Neuronal stem cell (in vitro differentiated cells): ENCODE data around the gene SLC15A2.

Experiments
- DNase-seq: peaks from one replicate; pipeline ENCODE4 v3.0.0-alpha.2; 2013; ENCODE audit warnings: low spot score
- H2AFZ ChIP-seq: one replicate; pipeline ENCODE4 v1.6.1; 2013; ENCODE audit warnings: mild to moderate bottlenecking, low read length, inconsistent platforms
- H2AK5ac ChIP-seq: 2 replicates; pipeline ENCODE4 v1.6.1; 2013; ENCODE audit warnings: low read depth, mild to moderate bottlenecking, inconsistent platforms, low read length, moderate library complexity, mixed read lengths
- H2BK120ac ChIP-seq: 2 replicates; pipeline ENCODE4 v1.6.1; 2013; ENCODE audit warnings: low read depth, mild to moderate bottlenecking, inconsistent platforms, low read length, moderate library complexity, mixed read lengths
- H2BK12ac ChIP-seq: one replicate; pipeline ENCODE4 v1.6.1; 2013; ENCODE audit warnings: low read length, inconsistent platforms
- H2BK15ac ChIP-seq: 2 replicates; pipeline ENCODE4 v1.6.1; 2013; ENCODE audit warnings: mild to moderate bottlenecking, low read length, inconsistent platforms, mixed read lengths
- H2BK5ac ChIP-seq: one replicate; pipeline ENCODE4 v1.6.1; 2013; ENCODE audit warnings: inconsistent platforms, mild to moderate bottlenecking, low read length, moderate library complexity
- H3K14ac ChIP-seq: one replicate; pipeline ENCODE4 v1.6.1; 2013; ENCODE audit warnings: low read length, inconsistent platforms
- H3K18ac ChIP-seq: 2 replicates; pipeline ENCODE4 v1.6.1; 2013; ENCODE audit warnings: low read length, inconsistent platforms
- H3K23ac ChIP-seq: 2 replicates; pipeline ENCODE4 v1.6.1; 2013; ENCODE audit warnings: low read depth, mild to moderate bottlenecking, mixed read lengths, low read length, inconsistent platforms; ENCODE audit not compliant: poor library complexity
- H3K27ac ChIP-seq: replicated peaks from 3 replicates; pipeline ENCODE4 v1.5.1; 2013; ENCODE audit warnings: low read length, inconsistent platforms
- H3K27me3 ChIP-seq, 3 experiments: 2 replicates each; pipeline ENCODE4 v1.6.1; 2013; ENCODE audit warnings: low read length in 3 of 3, mild to moderate bottlenecking in 2 of 3, inconsistent platforms in 1 of 3, low read depth in 1 of 3, mixed read lengths in 1 of 3, moderate library complexity in 1 of 3; ENCODE audit not compliant: control insufficient read depth in 3 of 3, insufficient read depth in 3 of 3
- H3K36me3 ChIP-seq, 2 donors: replicated peaks in 1 of 2; 2 replicates each; pipeline ENCODE4 v1.6.1; 2013; ENCODE audit warnings: low read length in 2 of 2; ENCODE audit not compliant: control insufficient read depth in 2 of 2, insufficient read depth in 2 of 2
- H3K4ac ChIP-seq: 2 replicates; pipeline ENCODE4 v1.6.1; 2013; ENCODE audit warnings: inconsistent platforms, mild to moderate bottlenecking, low read length, moderate library complexity
- H3K4me1 ChIP-seq, 2 donors: 1 replicate in 1 of 2; 2 replicates in 1 of 2; pipeline ENCODE4 v1.6.1; 2013; ENCODE audit warnings: low read length in 2 of 2, low read depth in 1 of 2; ENCODE audit not compliant: control insufficient read depth in 2 of 2, insufficient read depth in 1 of 2
- H3K4me2 ChIP-seq: one replicate; pipeline ENCODE4 v1.6.1; 2013; ENCODE audit warnings: mild to moderate bottlenecking, low read length, inconsistent platforms; ENCODE audit not compliant: insufficient read depth, poor library complexity, severe bottlenecking
- H3K4me3 ChIP-seq, 2 donors: 2 replicates each; pipeline ENCODE4 v1.5.1; 2013; ENCODE audit warnings: low read length in 2 of 2, mild to moderate bottlenecking in 2 of 2, inconsistent platforms in 1 of 2, moderate library complexity in 1 of 2
- H3K79me1 ChIP-seq: one replicate; pipeline ENCODE4 v1.6.1; 2013; ENCODE audit warnings: low read depth, mild to moderate bottlenecking, inconsistent platforms, low read length, moderate library complexity
- H3K9ac ChIP-seq: one replicate; pipeline ENCODE4 v1.6.1; 2013; ENCODE audit warnings: mild to moderate bottlenecking, low read depth, low read length, inconsistent platforms; ENCODE audit not compliant: poor library complexity
- H3K9me3 ChIP-seq, 2 donors: replicated peaks in 1 of 2; 2 replicates each; pipeline versions ENCODE3 to v1.6.1; 2013; ENCODE audit warnings: low read length in 2 of 2, mild to moderate bottlenecking in 2 of 2, inconsistent platforms in 1 of 2, low read depth in 1 of 2, mixed read lengths in 1 of 2, moderate library complexity in 1 of 2; ENCODE audit not compliant: control insufficient read depth in 2 of 2, insufficient read depth in 1 of 2
- H4K8ac ChIP-seq: one replicate; pipeline ENCODE4 v1.6.1; 2013; ENCODE audit warnings: low read depth, mild to moderate bottlenecking, inconsistent platforms, low read length, moderate library complexity
- H4K91ac ChIP-seq: one replicate; pipeline ENCODE4 v1.6.1; 2013; ENCODE audit warnings: low read length, low read depth, mild to moderate bottlenecking, inconsistent platforms; ENCODE audit not compliant: poor library complexity
- WGBS, 2 donors: extraction: QIAGEN DNeasy Blood & Tissue Kit; methylation state at CpG; one replicate each; pipeline ENCODE4 v1.1.7; 2013; ENCODE audit warnings: missing lambda C conversion rate in 2 of 2, mixed read lengths in 1 of 2; ENCODE audit not compliant: insufficient read length in 2 of 2, insufficient replicate concordance in 1 of 2; ENCODE audit errors: extremely low coverage in 2 of 2; 5-methylcytosine and 5-hydroxymethylcytosine counted together

SLC15A2 gene

DNA sequence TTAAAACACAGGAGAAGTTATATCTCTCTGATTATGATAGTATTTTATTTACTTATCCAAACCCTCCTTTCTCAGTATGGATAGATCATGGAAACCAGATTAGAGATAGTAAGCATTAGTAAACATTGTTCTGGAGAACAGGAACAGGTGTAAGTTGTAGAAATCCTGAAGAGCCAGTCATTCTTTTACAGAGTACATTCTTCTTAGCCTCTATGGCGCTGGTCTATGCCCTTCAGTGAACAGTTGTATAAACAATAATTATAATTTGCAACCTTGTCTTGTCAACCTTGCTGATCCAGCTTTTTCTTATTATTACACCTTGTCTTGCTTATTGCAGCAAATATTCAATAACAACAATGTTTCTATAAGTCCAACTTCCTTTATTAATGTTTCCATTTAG, 47.4 kb downstream of the SLC15A2 start:
- Histone ChIP-seq H3K4ac (no peak overlapping the region), H3K27me3 (peaks cover 0 to 1% (median 0%) of the 10 kb centered on the region in 3 experiments), H3K23ac (no peak overlapping the region), H3K4me3 (no peak overlapping the region), H3K27ac (no peak overlapping the region), H2AFZ (no peak overlapping the region), H2BK5ac (no peak overlapping the region), H3K4me1 (no peaks in the 10 kb centered on the region), H3K9ac (no peak overlapping the region), H2BK15ac (no peak overlapping the region), H2AK5ac (no peak overlapping the region), H4K91ac (no peak overlapping the region), H3K79me1 (no peaks in the 10 kb centered on the region), H3K18ac (no peak overlapping the region), H2BK120ac (no peak overlapping the region), H3K36me3 (no peaks in the 10 kb centered on the region), H2BK12ac (no peak overlapping the region), H4K8ac (no peak overlapping the region), H3K9me3 (no peaks in the 10 kb centered on the region), H3K14ac (no peak overlapping the region), H3K4me2 (no peak overlapping the region)
- no peak for DNase-seq
- WGBS, 2 donors, result no CpG with 5 or more reads among the region's 1 CpG

GRCh38 chr3:121942116-121942786, 48.0 kb downstream of the SLC15A2 start:
- Histone ChIP-seq H4K91ac (no peak overlapping the region), H3K4me1 (no peaks in the 10 kb centered on the region), H3K23ac (no peak overlapping the region), H3K9me3 (no peaks in the 10 kb centered on the region), H3K79me1 (no peaks in the 10 kb centered on the region), H2BK12ac (no peak overlapping the region), H2BK120ac (no peak overlapping the region), H3K4me2 (no peak overlapping the region), H3K14ac (no peak overlapping the region), H3K18ac (no peak overlapping the region), H3K4me3 (no peak overlapping the region), H3K36me3 (no peaks in the 10 kb centered on the region), H3K27me3 (peaks cover 0 to 1% (median 0%) of the 10 kb centered on the region in 3 experiments), H4K8ac (no peak overlapping the region), H2AK5ac (no peak overlapping the region), H2BK15ac (no peak overlapping the region), H3K27ac (no peak overlapping the region), H2BK5ac (no peak overlapping the region), H3K9ac (no peak overlapping the region), H3K4ac (no peak overlapping the region), H2AFZ (no peak overlapping the region)
- no CpG with 5 or more reads among the region's 4 CpGs for WGBS, 2 donors
- DNase-seq, result no peak

GRCh38 chr3:121943431-121943830, 49.2 kb downstream of the SLC15A2 start:
- Histone ChIP-seq H3K14ac (no peak overlapping the region), H3K9ac (no peak overlapping the region), H4K91ac (no peak overlapping the region), H3K4me2 (no peak overlapping the region), H2BK15ac (no peak overlapping the region), H2AK5ac (no peak overlapping the region), H3K4me1 (no peaks in the 10 kb centered on the region), H3K4me3 (no peak overlapping the region), H3K36me3 (no peaks in the 10 kb centered on the region), H3K23ac (no peak overlapping the region), H2AFZ (no peak overlapping the region), H3K18ac (no peak overlapping the region), H3K27ac (no peak overlapping the region), H4K8ac (no peak overlapping the region), H3K27me3 (peaks cover 0 to 1% (median 0%) of the 10 kb centered on the region in 3 experiments), H2BK12ac (no peak overlapping the region), H2BK5ac (no peak overlapping the region), H3K79me1 (no peaks in the 10 kb centered on the region), H2BK120ac (no peak overlapping the region), H3K4ac (no peak overlapping the region), H3K9me3 (no peaks in the 10 kb centered on the region)
- DNase-seq, result no peak

DNA sequence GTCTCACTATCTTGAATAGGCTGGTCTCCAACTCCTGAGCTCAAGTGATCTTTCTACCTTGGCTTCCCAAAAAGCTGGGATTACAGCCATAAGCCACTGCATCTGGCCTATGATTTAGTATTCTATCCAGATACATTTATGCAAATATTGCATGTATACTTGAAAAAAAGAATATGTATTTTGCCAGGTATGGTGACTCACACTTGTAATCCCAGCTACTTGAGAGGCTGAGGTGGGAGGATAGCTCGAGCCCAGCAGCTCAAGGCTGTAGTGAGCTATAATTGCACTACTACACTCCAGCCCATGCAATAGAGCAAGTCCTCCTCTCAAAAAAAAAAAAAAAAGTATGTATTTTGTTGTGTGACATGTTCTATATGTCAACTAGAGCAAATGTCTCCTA, 54.4 kb downstream of the SLC15A2 start:
- Histone ChIP-seq H3K4me2 (no peak overlapping the region), H3K18ac (no peak overlapping the region), H4K91ac (no peak overlapping the region), H3K4me1 (no peaks in the 10 kb centered on the region), H2BK120ac (no peak overlapping the region), H2BK12ac (no peak overlapping the region), H3K9me3 (no peaks in the 10 kb centered on the region), H3K9ac (no peak overlapping the region), H2BK15ac (no peak overlapping the region), H3K79me1 (no peaks in the 10 kb centered on the region), H2AK5ac (no peak overlapping the region), H4K8ac (no peak overlapping the region), H3K36me3 (no peaks in the 10 kb centered on the region), H3K23ac (no peak overlapping the region), H3K27ac (no peak overlapping the region), H3K14ac (no peak overlapping the region), H3K4ac (no peak overlapping the region), H3K27me3 (no peaks in the 10 kb centered on the region), H3K4me3 (no peak overlapping the region), H2AFZ (no peak overlapping the region), H2BK5ac (no peak overlapping the region)
- DNase-seq, result no peak
- no CpG with 5 or more reads among the region's 1 CpG for WGBS, 2 donors
